GM15510 (cell line): ENCODE results near the gene TMEM37.

Experiments
- POLR2A ChIP-seq: IDR thresholded peaks from 3 replicates; pipeline ENCODE4 v1.6.1; 2011; ENCODE audit warnings: borderline replicate concordance; ENCODE audit not compliant: insufficient read length; ENCODE audit errors: extremely low read depth

Gene TMEM37

GRCh38 chr2:119472749-119473148, 41.1 kb downstream of the TMEM37 start:
- no peak for TF ChIP-seq POLR2A

GRCh38 chr2:119473621-119474370, 42.1 kb downstream of the TMEM37 start:
- TF ChIP-seq POLR2A: no peak

GRCh38 chr2:119474371-119475224, 42.9 kb downstream of the TMEM37 start:
- no peak for TF ChIP-seq POLR2A

DNA sequence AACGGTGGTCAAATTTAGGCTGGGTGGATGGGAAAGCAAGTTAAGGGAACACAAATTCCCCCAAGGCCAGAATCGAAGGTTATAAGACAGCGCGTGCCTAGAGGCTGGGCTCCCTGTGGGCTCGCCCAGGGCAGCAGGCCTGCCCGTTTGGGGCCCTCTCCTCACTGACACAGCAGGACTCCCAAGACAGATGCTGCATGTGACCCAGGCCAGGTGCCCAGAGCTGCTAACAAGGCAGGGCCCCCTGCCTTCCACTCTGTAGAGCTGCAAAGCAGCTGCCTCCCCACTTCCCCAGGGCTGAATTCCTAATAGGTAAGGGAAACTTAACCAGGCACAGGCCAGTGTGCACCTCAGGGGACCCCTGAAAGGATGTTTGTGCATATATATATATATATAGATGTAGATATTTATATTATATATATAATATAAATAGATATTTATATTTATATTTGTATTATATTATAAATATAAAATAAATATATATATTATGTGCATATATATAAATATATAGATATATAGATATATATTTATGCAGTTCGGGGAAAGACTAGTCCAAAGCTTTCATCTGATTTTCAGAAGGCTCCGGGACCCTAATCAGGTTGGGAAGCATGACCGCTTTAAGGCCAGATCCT, 43.7 kb downstream of the TMEM37 start:
- TF ChIP-seq POLR2A: no peak

- TF ChIP-seq POLR2A: no peak
Measured at GRCh38 chr2:119475857-119476244, 44.2 kb downstream of the TMEM37 start.

GRCh38 chr2:119476301-119477112, 44.9 kb downstream of the TMEM37 start:
- TF ChIP-seq POLR2A: no peak

DNA sequence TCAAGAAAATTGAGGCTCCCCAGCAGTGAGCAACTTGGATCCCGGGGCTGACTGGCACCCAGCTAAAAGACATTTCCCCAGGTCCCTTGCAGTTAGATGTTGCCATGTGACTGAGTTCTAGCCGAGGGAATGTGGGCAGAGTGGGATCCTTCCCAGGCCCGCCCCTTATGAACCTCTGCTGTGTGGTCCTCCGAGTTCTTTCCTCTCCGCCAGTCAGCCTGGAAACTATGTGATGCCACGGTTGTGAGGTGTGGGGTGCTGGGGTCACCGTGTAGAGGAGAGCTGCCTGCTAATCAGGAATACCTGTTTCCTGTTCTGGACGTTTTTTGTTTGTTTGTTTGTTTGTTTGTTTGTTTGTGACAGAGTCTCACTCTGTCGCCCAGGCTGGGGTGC, 45.5 kb downstream of the TMEM37 start:
- no peak for TF ChIP-seq POLR2A

DNA sequence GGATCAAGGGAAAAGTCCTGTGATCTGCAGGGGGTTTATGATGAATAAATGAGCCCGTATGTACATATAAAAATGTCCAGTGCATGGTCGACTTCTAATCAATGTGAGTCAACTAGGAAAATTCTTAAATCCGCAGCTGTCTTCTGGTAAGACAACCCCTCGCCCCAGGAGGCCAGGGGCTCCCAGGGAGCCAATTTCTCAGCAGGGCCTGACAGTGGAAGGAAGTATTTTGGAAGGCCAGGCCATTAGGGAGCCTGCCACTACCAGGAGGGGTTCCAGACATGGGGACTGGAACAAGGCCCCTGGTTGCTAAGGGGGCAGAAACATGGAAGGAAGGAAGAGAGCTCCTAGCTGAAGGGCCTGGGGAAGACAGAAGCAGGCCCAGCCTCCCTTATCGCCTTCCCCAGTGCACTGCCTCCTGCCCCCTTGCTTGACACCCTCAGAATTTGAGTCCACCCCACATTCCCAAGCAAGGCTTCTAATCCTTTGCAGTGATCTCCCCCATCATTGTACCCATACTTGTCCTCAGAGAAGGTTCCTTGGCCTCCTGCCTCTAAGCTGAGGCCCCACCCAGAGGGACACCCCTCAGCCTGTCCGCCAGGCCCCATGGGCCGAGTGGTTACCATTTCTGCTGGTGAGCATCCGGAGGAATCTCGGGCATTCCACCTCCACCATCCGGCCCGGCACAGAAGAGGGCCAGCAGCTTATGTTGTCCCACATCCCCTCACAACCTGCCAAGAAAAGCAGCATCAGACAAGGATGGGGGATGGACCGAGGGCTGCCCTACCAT, 46.7 kb downstream of the TMEM37 start:
- no peak for TF ChIP-seq POLR2A

- no peak for TF ChIP-seq POLR2A
Measured at GRCh38 chr2:119478978-119479295, 47.3 kb downstream of the TMEM37 start.

- TF ChIP-seq POLR2A: no peak
Measured at GRCh38 chr2:119480184-119480583, 48.5 kb downstream of the TMEM37 start.

GRCh38 chr2:119480718-119481142, 49.1 kb downstream of the TMEM37 start:
- no peak for TF ChIP-seq POLR2A

DNA sequence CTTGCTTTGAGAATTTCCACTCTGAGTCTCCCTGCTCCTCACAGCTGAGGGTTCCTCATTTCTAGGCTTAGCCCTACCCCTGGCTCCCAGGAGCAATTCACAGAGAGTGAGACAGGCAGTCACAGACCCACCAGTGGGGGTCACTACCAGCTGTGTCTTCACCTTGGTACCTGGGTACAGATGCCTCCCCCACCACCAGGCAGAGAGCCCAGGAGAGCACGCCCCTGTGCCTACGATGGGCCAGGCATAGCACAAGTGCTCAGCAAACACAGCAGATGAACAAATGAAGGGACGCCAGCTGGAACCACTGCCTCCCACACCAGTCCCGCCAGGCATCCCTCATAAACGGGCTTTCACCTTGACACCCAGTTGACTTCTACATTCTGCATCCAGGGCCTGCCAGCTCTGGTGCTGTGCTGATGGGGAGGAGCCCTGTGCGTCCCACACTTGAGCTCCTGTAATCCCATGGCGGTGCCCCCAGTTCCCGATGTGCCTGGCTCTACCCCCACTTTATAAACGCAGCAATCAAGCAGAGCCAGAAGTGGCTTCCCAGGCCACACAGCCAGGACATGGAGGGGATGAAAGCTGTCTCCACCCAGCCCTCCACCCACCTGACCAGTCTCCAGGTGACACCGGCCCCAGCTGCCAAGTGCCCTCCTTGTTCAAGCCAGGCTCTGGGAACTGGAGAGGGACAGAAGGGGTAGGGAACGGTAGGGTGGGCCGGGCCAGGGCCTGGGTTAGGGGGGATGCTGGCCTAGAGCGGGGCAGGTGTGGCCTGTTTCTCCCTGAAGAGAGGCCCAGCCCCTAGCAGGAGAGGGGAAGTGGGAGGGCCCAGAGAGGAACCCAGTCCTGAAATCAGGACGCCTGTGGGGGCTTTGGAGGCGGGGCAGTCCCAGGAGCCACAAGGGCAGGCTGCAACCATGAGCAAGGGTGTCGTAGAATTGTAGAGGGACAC, 50.1 kb downstream of the TMEM37 start:
- no peak for TF ChIP-seq POLR2A
